ENCODE measurements around the gene JPH2. TPM values are rescaled to one million over a fixed set of nuclear protein-coding genes. Genes with fewer than 3 reads are reported as not detected.
A peak's percentile ranks its signal among the peaks of the same experiment; 100 is the strongest.

The JPH2 gene
- total RNA-seq, 1 donor = 50.5 TPM

- no peak for TF ChIP-seq CTCF (IDR thresholded peaks at IDR 0.05; ENCODE audit: insufficient read depth, low read depth, low read length)
- no peak overlapping the region for H3K4me3 ChIP-seq (ENCODE audit: low read depth, low read length)
- DNase-seq (ENCODE audit: low read depth) = no peak
Measured at GRCh38 chr20:44154521-44155001, 32.4 kb downstream of the JPH2 start.

- no peak overlapping the region for H3K4me3 ChIP-seq (ENCODE audit: low read depth, low read length)
- peak; percentile 13 for DNase-seq (ENCODE audit: low read depth)
- TF ChIP-seq CTCF (IDR thresholded peaks at IDR 0.05; ENCODE audit: insufficient read depth, low read depth, low read length) = no peak
Measured at GRCh38 chr20:44153636-44154043, 33.3 kb downstream of the JPH2 start.

- no peak for DNase-seq (ENCODE audit: low read depth)
- H3K4me3 ChIP-seq (ENCODE audit: low read depth, low read length) = no peak overlapping the region
- no peak for TF ChIP-seq CTCF (IDR thresholded peaks at IDR 0.05; ENCODE audit: insufficient read depth, low read depth, low read length)
Measured at GRCh38 chr20:44151621-44152416, 35.2 kb downstream of the JPH2 start.

- DNase-seq (ENCODE audit: low read depth) = no peak
- no peak overlapping the region for H3K4me3 ChIP-seq (ENCODE audit: low read depth, low read length)
- TF ChIP-seq CTCF (IDR thresholded peaks at IDR 0.05; ENCODE audit: insufficient read depth, low read depth, low read length) = no peak
Measured at GRCh38 chr20:44146272-44146671, 40.7 kb downstream of the JPH2 start.

- TF ChIP-seq CTCF (IDR thresholded peaks at IDR 0.05; ENCODE audit: insufficient read depth, low read depth, low read length) = no peak
- DNase-seq (ENCODE audit: low read depth) = no peak
- H3K4me3 ChIP-seq (ENCODE audit: low read depth, low read length) = no peak overlapping the region
Measured at GRCh38 chr20:44145131-44145775, 41.7 kb downstream of the JPH2 start.

GRCh38 chr20:44143936-44144335 lies 43.1 kb downstream of the JPH2 start:
- no peak overlapping the region for H3K4me3 ChIP-seq (ENCODE audit: low read depth, low read length)
- DNase-seq (ENCODE audit: low read depth) = no peak
- TF ChIP-seq CTCF (IDR thresholded peaks at IDR 0.05; ENCODE audit: insufficient read depth, low read depth, low read length) = no peak

Data from fibroblast of villous mesenchyme (primary cell).